NOMO-1 treated with dmso at 0.1 percent for 144 hours (cell line): Measurements from ENCODE around the gene P2RX6.
"Not testable (repeated sequence)": the region's sequence is repeated elsewhere in the genome, so short reads cannot be mapped to it uniquely, and the experiment has no call there.

Experiments
- DNase-seq: peaks from one replicate; lab custom pipeline; 2025; ENCODE audit not compliant: unreplicated experiment; lab: John Stamatoyannopoulos, UW

The P2RX6 gene

DNA sequence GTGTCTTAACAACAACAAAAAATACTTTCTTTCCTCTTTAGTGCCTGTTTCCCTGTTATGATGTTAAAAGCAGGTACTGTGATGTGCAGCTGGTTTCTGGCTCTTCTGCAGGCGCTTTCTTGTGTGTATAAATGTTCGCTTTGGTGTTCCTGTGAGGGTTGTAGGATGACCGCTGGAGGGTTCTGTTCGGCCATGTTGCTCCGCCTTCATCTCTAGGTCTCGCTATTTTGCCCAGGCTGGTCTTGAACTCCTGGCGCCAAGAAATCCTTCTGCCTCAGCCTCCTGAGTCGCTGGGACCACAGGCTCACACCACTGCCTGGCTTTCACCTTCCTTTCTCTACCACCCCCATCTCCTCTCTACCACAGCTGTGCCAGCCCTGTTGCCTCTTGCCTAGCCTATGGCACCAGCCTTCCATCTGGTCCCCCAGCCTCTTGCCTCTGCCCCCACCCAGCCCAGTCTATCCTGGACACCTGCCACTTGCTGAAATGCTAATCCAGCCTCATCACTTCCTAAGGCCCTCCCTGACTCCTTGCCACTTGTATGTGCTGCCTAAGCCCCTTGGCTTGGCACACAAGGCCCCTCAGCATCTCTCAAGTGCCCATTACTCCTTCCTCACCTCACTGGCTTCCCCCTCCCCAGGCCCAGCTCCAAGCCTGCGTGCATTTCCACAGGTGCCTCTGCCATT, 36.3 kb downstream of the P2RX6 start:
- no peak for DNase-seq

DNA sequence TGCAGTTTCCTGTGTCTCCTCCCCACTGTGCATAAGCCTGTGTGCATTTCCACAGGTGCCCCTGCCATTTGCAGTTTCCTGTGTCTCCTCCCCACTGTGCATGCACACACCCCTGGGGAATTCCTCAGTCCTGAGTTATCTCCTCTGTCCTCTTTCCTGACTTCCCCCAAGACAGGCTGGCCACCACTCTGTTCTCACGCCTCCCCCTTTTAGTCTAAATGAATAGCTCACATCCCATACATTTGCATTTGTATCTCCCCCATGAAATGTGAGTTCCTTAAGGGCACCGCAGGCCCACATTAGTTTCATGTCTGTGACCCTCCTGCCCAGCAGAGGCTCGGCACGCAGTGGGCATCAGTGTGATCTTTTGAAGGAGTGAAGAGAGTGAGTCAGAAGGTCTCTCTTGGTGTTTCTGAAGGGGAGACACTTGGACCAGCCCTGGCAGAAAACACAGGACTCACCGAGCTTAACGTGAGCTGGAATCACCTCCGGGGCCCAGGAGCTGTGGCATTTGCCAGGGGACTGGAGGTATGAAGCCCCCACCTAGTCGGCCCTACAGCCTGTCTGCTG, 37.0 kb downstream of the P2RX6 start:
- DNase-seq = no peak

DNA sequence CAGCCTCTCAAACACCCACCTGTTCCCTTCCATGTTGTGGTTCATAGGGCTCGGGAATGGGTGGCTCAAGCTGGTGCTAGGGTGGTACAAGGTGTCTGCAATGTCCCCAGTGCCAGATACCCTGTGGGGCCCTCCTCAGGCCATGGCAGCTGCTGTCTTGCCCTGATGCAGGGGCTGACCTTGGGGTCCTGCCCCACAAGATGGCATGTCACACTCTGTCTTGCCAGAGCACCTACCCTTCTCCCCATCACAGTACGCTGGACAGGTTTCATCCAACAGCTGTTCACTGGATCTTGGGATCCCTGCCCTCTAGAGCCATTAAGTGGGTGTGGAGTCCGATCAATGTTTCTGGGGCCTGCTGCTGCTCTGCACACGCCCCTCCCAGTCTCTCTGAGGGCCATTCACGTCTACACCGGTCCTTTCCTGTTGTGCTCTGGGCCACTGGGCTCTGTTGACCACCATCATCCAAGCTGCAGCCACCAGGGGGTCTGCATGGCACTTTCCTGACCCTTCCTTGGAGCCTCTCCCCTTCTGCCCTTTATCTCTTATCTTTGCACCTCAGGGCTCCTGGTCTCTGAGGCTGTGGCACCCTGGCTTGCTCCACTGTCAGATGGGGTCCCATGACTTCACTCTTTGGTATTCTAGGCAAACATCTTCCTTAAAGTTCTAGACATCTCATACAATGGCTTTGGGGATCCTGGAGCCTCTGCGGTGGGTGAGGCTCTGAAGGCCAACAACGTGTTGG, 37.9 kb downstream of the P2RX6 start:
- DNase-seq = no peak

DNA sequence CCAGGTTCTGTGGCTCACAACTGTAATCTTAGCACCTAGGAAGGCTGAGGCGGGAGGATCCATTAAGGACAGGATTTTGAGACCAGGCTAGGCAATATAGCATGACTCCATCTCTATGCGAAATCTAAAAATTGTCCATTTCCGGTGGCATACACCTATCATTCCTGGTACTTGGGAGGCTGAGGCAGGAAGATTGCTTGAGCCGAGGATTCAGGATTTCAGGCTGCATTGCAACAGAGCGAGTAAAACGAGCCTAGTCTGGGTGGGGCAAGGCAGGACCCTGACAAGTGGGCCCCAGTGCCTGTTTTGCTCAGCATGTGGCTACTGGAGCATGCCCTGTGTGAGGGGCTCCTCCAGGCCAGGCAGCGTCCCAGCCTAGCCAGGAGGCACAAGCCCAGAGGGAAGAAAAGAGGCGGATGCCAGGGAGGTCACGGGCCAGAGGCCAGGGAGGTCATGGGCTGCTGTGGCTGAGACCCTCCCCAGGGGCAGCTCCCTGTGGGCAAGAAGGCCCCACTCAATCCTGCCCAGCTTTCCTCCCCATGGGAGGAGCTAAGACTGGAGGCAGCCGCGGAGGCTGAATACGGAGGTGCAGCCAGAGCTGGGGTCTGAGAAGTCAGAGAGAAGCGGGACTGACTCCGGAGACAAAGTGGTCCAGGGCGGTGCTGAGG, 39.2 kb downstream of the P2RX6 start:
- DNase-seq = no peak

DNA sequence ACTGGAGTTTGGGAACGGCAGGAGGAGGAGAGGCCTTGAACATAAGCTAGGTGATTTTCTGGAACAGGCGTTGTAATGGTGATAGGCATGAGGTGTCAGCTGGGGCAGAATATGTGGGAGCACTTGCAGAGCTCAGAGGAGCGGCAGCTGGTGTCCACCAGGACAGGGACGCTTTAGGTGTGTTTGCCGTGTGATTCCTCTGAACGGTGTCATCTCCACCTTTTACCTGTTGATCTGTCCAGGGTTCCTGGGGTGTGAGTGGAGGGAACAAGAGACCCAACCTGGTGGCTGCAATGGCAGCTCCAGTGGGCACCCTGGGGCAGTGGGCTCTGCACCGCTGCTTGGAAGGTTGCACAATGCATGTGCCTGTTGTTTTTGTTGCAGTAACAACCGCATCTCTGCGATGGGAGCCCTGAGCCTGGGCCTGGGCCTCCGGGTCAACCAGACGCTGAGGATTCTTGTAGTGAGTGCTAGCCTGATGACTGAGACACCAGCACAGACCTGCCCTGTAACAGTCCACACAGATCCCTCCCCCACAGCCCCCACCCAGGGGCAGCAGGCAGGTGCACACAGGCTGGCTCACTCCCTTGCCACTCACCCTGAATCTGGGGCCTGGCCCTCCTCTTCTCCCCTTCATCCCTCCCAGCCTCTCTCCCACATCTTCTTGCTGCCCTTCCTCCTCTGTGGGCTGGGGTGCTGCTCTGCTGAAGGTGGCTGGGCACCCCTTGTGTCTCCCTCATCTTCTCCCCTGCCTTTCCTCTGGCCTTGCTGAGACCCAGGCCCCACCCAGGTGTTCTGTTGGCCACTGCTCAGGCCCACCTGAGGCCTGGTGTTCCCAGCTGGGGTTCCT, 40.0 kb downstream of the P2RX6 start:
- DNase-seq = no peak

DNA sequence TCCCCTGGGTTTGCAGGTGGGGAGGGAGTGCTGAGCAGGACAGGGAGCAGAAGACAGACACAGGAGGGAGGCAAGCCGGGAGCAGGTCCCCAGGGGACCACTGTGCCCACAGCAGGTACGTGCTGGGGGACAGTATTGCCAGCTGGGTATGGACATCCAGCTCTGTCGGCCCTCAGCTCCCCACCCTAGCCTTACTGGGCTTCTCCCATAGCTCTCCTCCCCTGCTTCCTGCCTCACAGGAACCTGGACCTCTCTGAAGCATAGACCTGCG, 40.5 kb downstream of the P2RX6 start:
- DNase-seq = no peak

DNA sequence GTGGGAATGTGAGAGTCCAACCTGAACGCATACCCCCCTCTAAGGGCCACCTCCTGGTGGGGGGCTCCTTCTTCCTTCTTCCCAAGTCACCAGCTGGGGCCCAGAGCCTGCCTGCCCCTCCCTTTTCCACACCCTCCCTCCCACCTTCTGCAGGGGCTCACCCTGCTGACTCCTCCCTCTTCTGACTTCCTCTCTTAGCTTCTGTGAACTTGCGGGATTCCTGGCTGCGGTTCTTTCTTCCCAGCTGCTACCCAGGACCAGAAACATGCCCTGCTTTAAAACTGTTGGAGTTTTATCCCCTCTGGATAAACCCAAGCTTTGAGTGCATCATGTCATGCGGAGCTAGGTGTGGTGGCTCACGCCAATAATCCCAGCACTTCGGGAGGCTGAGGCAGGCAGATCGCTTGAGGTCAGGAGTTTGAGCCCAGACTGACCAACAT, 40.9 kb downstream of the P2RX6 start:
- DNase-seq = no peak

DNA sequence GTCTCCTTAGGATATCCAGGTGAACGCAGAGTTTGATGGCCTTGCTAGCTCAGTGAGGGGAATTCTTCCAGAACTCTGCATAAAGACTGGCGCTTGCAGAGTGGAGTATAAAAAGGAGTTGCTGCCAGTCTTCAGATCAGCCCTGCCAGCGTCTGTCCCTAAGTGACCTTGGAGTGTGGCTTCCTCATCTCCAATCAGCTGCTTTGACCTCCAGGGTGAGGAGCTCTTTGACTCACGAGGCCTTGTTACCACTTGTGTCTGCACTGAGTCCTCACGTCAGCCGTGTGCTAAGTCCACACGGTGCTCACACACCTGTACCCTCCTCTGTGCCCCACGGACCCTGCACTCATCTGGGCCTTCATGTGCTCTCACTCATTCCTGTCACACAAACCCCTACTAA, 45.4 kb downstream of the P2RX6 start:
- DNase-seq = not testable (repeated sequence)

DNA sequence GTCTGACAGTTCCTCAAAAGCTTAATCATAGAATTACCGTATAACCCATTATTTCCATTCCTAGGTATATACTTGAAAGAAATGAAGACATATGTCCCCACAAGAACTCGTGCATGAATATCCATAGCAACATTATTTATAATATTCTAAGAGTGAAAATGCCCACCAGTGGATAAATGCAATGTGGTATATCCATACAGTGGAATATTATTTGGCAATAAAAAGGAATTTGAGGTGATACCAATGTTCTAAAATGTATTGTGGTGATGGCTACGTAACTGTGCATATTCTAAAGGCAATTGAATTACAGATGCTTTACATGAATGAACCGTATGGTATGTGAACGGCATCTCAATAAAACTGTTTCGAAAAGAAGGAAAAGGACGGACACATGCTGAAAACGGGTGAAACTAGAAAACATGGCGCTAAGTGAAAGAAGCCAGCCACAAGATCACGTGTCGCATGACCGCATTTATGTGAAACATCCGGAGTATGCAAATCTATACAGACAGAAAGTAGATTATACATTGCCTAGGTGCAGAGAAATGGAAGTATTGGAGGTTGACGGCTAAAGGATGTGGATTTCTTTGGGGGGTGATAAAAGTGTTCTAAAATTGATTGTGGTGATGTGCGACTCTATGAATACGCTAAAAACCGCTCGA, 46.8 kb downstream of the P2RX6 start:
- not testable (repeated sequence) for DNase-seq

DNA sequence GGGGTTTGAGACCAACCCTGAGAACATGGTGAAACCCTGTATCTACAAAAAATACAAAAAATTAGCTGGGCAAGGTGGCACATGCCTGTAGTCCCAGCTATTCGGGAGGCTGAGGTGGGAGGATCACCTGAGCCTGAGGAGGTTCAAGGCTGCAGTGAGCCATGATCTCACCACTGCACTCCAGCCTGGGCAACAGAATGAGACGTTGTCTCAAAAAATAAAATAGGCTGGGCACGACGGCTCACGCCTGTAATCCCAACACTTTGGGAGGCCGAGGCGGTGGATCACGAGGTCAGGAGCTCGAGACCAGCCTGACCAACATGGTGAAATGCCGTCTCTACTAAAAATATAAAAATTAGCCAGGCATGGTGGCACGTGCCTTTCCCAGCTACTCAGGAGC, 49.5 kb downstream of the P2RX6 start:
- not testable (repeated sequence) for DNase-seq

DNA sequence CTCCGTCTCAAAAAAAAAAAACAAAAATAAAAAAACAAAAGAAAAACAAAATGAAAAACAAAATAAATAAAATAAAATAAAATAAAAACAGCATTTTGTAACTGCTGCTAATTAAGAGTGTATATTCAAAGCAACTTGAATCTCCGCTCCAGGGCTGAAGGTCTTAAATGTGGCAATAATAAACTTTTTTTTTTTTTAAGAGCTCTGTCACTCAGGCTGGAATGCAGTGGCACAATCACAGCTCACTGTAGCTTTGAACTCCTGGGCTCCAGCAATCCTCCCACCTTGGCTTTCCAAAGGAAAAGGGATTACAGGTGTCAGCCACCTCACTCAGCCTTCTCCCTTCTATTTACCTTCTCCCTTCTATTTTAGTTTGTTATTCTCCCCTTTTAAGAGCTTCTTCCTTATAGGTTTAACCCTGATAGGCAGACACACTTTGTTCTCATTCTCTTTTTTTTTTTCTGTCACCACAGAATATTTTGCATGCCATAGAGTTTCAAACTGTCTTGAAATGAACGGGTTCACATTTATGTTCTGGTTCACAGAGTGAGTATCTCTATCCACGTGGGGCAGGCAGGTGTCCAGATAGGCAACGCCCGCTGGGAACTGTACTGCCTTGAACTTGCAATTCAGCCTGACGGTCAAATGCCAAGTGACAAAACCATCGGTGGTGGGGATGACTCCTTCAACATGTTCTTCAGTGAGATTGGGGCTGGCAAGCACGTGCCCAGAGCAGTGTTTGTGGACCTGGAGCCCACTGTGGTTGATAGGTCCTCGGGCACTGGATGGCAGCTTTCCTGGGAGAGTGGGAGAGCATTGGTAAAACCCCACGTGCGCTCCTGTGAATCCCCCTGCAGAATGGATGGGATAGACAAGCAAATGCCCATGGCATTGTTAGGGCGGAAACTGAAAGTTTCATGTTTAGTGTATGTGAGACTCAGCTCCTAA, 50.2 kb downstream of the P2RX6 start:
- DNase-seq = no peak

DNA sequence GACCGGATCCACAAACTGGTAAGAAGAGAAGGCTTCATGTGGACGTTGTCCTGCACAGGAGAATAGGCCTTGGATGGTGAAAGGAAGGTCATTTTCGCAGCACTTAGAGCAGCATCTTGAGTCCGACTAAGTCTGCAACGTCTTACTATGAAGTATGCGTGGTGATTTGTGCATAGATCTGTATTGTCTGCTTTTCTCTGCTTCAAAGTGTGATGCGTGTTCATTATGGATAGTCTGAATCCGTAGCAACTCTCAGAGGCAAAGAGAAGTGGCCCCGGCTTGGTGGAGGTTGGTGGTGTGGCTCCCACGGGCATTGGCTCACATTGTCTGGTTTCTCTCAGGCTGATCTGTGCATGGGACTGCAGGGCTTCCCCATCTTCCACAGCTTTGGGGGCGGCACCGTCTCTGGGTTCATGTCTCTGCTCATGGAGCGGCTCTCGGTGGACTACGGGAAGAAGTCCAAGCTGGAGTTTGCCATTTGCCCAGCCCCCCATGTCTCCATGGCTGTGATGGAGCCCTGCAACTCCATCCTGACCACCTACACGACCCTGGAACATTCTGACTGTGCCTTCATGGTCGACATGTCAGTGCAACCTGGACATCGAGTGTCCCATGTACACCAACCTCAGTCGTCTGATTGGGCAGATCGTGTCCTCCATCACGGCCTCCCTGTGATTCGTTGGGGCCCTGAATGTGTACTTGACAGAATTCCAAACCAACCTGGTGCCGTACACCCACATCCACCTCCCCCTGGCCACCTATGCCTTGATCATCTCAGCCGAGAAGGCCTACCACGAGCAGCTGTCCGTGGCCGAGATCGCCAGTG, 52.3 kb downstream of the P2RX6 start:
- DNase-seq = no peak

DNA sequence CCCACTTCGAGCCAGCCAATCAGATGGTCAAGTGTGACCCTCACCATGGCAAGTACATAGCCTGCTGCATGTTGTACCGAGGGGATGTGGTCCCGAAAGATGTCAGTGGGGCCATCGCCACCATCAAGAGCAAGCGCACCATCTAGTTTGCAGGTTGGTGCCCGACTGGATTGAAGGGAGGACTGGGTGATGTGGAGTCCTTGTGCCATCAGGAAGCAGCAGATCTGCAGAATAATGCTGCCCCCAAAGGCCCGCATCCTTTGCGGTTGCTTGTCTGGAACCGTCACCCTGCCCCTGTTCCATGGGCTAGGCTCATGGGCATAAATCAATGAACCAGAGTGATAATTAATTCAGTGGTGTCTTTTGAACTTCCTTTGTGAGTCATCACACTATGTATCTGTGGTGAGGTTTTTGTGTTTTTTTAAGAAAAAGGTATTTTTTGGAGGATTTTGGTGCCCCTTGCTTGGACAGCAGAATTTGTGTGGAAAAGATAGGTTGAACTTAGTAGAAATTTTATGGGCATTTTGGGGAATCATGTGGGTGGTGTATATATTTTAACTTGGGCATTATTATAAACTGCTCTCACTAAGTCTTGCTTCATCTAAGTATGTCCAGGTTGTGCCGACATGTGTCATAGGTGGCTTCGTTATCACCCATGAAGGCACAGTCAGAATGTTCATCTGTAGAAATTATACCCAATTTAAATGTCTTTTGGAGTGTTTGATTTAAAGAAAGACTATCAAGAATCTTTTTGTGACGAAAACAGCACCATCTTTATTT, 53.1 kb downstream of the P2RX6 start:
- DNase-seq = peak; percentile 3

DNA sequence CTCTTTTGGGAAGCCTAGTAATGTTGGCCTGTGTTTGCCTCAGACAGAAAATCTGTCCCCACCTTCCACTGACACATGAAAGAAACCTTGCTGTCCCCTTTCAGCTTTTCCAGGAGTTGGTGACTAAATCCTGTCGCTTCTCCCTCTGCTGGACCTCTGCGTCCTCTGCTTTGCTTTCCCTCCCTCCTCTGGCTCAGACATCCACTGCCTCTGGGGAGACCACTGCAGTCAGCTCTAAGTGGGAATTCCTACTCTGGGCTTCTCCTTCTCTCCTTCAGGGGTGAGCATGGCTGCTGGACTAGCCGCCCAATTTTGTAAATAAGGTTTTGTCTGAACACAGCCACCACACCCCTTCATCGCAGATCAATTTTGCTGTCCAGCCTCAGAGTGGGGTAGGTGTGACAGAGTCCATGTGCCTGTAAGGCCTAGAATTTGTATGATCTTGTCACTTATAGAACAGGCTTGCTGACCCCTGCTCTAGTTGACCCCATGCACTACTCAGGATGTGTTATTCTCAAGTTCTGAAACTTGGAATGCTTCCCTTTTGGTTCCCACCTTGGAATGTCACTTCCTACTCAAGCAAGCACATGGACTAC, 53.8 kb downstream of the P2RX6 start:
- DNase-seq = no peak

DNA sequence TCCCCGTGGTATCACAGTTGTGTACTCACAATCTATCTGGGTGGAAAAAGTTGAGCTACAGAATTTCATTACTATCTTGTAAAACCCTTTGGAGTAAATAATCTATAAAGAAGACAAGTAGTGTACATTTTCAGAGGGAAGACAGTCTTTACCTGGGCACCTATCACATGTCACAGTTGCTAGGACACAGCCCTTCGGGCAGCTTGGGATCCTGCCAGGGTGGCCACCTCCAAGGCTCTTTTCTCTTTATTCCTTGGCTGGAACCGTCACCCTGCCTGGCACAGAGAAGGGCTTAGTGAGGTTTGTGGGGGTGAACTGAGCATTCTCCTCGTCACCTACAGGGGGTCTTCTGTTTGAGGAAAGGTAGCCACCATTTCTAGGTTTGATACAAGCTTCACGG, 54.4 kb downstream of the P2RX6 start:
- no peak for DNase-seq

DNA sequence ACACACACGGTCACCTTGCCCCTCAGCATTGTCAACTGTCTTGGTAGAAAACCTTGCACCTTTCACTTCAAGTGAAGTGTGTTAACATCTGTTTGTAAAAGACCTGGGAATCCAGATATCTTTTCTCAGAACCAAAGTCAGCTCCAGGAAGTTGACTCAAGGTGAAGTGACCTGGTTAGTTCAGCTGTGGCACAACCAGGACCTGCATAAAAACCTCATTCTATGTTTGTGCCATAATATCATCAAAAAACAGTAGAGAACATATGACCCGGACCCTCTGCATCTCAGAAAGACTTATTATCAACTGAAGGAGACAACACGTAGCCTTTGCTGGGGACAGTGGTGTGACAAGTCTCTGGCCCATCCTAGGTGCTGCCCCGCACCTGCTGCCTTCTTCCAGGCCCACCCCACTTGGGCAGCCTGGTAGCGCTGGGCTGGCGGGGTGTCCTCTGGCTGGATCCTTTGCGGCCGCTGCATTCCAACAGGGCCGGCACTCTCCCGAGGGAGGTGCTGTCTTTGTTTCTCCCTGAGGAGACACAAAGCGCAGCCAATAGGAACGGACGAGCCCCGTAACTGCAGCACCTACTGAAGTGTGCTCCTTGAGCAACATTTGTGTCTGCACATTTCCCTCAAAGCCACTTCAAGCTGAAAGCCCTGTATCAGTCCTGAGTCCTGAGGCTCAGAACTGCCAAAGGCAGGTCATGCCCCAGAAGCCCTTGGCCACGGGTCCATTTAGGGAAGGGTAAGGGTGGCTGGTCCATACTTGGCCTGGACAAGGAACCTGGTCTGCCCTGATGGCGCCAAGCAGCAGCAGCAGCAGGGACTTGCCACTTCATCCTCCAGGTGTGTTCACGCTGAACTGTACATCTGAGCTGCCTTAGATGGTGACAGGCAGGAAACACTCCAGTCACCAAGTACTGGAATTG, 56.0 kb downstream of the P2RX6 start:
- no peak for DNase-seq
